Activated CD8-positive, alpha-beta T cell treated with anti-CD3 and anti-CD28 coated beads for 36 hours (primary cell): ENCODE data around the gene KIZ. TPM values are rescaled to one million over a fixed set of nuclear protein-coding genes. Genes with fewer than 3 reads are reported as not detected.

Experiments used
- ATAC-seq: fragments of 200-7000 bp; cut with Tn5 transposase; one replicate; pipeline ENCODE4 v1.10.0; 2021; ENCODE audit warnings: mild to moderate bottlenecking, moderate library complexity
- CTCF ChIA-PET: fragments of 350-600 bp; sonication (Branson Sonifier 250); formaldehyde crosslinking; loops from one replicate; lab custom pipeline; 2021; ENCODE audit warnings: antibody characterized with exemption; lab: Charles Lee
- POLR2A ChIA-PET: fragments of 350-600 bp; sonication (Branson Sonifier 250); formaldehyde crosslinking; loops from one replicate; lab custom pipeline; 2021; ENCODE audit warnings: antibody characterized with exemption; lab: Charles Lee
- DNase-seq: peaks from one replicate; pipeline ENCODE4 v3.0.0-alpha.2; 2020
- H3K27ac Mint-ChIP-seq: one replicate; pipeline ENCODE4 v1.8.0; 2021; ENCODE audit warnings: mild to moderate bottlenecking, mixed read lengths
- H3K27me3 Mint-ChIP-seq: one replicate; pipeline ENCODE4 v1.8.0; 2021; ENCODE audit warnings: mixed read lengths
- H3K36me3 Mint-ChIP-seq: one replicate; pipeline ENCODE4 v1.8.0; 2021; ENCODE audit warnings: low read depth, mixed read lengths
- H3K4me1 Mint-ChIP-seq: one replicate; pipeline ENCODE4 v1.8.0; 2021; ENCODE audit warnings: low read depth, mixed read lengths
- H3K4me3 Mint-ChIP-seq: one replicate; pipeline ENCODE4 v1.8.0; 2021; ENCODE audit warnings: mild to moderate bottlenecking, moderate library complexity, mixed read lengths
- H3K9me3 Mint-ChIP-seq: one replicate; pipeline ENCODE4 v1.8.0; 2021; ENCODE audit warnings: mixed read lengths
- CTCF ChIP-seq: fragments of 200-600 bp; IDR thresholded peaks from one replicate; pipeline ENCODE4 v1.8.0; 2022; ENCODE audit warnings: antibody characterized with exemption, mild to moderate bottlenecking
- intact Hi-C: fragments of 100-400 bp; cut with micrococcal nuclease; formaldehyde crosslinking; loops from one replicate; pipeline ENCODE4 v1.10.0; 2022
- total RNA-seq, 2 experiments: library from RNA; stranded (reverse); gene quantifications; one replicate each; pipeline ENCODE4 v1.2.3, GENCODE V29; 2021

The KIZ gene
- total RNA-seq, 2 experiments from 2014 or later, result 13.1 to 13.2 TPM

- DNase-seq (no peak), ATAC-seq (no peak)
- intact Hi-C loops, result no loop called here
- Mint-ChIP-seq H3K4me1 (peaks cover 15% of the 10 kb centered on the region), H3K36me3 (no peaks in the 10 kb centered on the region), H3K4me3 (peak overlapping the region; percentile 83), H3K27me3 (peaks cover 4% of the 10 kb centered on the region), H3K27ac (peak overlapping the region; percentile 86), H3K9me3 (no peaks in the 10 kb centered on the region)
- POLR2A ChIA-PET, result interaction anchor here (0.7 to 1.6 kb wide), 2 partner anchors 18 to 516 kb away, joined by 3 read pairs; no protein-coding TSS in a partner anchor
- CTCF ChIA-PET, result interaction anchor here (0.7 to 1.5 kb wide), 7 partner anchors 13 to 379 kb away, joined by 3 to 6 read pairs (median 3); no protein-coding TSS in a partner anchor
- TF ChIP-seq CTCF, result no peak
These were observed 644 bp downstream of the KIZ start for GRCh38 chr20:21126581-21126870.

- Mint-ChIP-seq H3K9me3 (no peaks in the 10 kb centered on the region), H3K27ac (no peak overlapping the region), H3K27me3 (no peaks in the 10 kb centered on the region), H3K4me3 (peak overlapping the region; percentile 83), H3K4me1 (peaks cover 15% of the 10 kb centered on the region), H3K36me3 (no peaks in the 10 kb centered on the region)
- no peak for ATAC-seq
- intact Hi-C loops, result no loop called here
- DNase-seq, result no peak
- POLR2A ChIA-PET, result no interaction called here
- CTCF ChIA-PET, result interaction anchor here (0.7 to 1.0 kb wide), 2 partner anchors 79 to 376 kb away, joined by 3 read pairs; no protein-coding TSS in a partner anchor
- TF ChIP-seq CTCF, result no peak
These were observed 1.5 kb downstream of the KIZ start for GRCh38 chr20:21127201-21127981.

- H3K4me1 Mint-ChIP-seq, result peaks cover 15% of the 10 kb centered on the region
- H3K36me3 Mint-ChIP-seq, result no peaks in the 10 kb centered on the region
- H3K27me3 Mint-ChIP-seq, result no peaks in the 10 kb centered on the region
- no peak for DNase-seq
- ChIA-PET CTCF (no interaction called here), POLR2A (interaction anchor here (1.3 kb wide), 1 partner anchor 174 kb away, joined by 3 read pairs; the partner anchor contains the start of gene XRN2)
- intact Hi-C loops, result no loop called here
- H3K4me3 Mint-ChIP-seq, result no peak overlapping the region
- no peak overlapping the region for H3K27ac Mint-ChIP-seq
- TF ChIP-seq CTCF, result no peak
- no peak for ATAC-seq
- H3K9me3 Mint-ChIP-seq, result no peaks in the 10 kb centered on the region
These were observed 4.0 kb downstream of the KIZ start for GRCh38 chr20:21129861-21130260.

- no peak overlapping the region for H3K27ac Mint-ChIP-seq
- H3K36me3 Mint-ChIP-seq, result peaks cover 11% of the 10 kb centered on the region
- H3K27me3 Mint-ChIP-seq, result no peaks in the 10 kb centered on the region
- ChIA-PET POLR2A (no interaction called here), CTCF (interaction anchor here (0.9 kb wide), 1 partner anchor 32 kb away, joined by 3 read pairs; no protein-coding TSS in a partner anchor)
- H3K4me1 Mint-ChIP-seq, result peaks cover 3% of the 10 kb centered on the region
- intact Hi-C loops, result no loop called here
- no peak for DNase-seq
- no peak overlapping the region for H3K4me3 Mint-ChIP-seq
- no peaks in the 10 kb centered on the region for H3K9me3 Mint-ChIP-seq
- no peak for TF ChIP-seq CTCF
- ATAC-seq, result no peak
These were observed 7.5 kb downstream of the KIZ start for GRCh38 chr20:21133404-21133803.

GRCh38 chr20:21133917-21134622 lies 8.2 kb downstream of the KIZ start:
- peaks cover 12% of the 10 kb centered on the region for H3K36me3 Mint-ChIP-seq

More at GRCh38 chr20:21133917-21134622, 8.2 kb downstream of the KIZ start:
- CTCF ChIA-PET, result interaction anchor here (0.9 kb wide), 1 partner anchor 33 kb away, joined by 3 read pairs; no protein-coding TSS in a partner anchor
- POLR2A ChIA-PET, result interaction anchor here (0.7 kb wide), 1 partner anchor 62 kb away, joined by 3 read pairs; no protein-coding TSS in a partner anchor
- Mint-ChIP-seq H3K27ac (no peak overlapping the region), H3K4me3 (no peak overlapping the region), H3K9me3 (no peaks in the 10 kb centered on the region), H3K27me3 (no peaks in the 10 kb centered on the region), H3K4me1 (no peaks in the 10 kb centered on the region)
- no peak for TF ChIP-seq CTCF
- DNase-seq, result no peak
- ATAC-seq, result peak; percentile 17
- intact Hi-C loops, result no loop called here
